GM19468 (cell line): ENCODE results near the gene LLPH.

Experiments
- ATAC-seq: cut with Tn5 transposase; IDR thresholded peaks from one replicate; pipeline ENCODE4 v1.9.1; 2021; ENCODE audit warnings: mild to moderate bottlenecking, moderate library complexity, moderate number of reproducible peaks; ENCODE audit not compliant: unreplicated experiment; ENCODE audit errors: extremely low read depth

Gene LLPH

DNA sequence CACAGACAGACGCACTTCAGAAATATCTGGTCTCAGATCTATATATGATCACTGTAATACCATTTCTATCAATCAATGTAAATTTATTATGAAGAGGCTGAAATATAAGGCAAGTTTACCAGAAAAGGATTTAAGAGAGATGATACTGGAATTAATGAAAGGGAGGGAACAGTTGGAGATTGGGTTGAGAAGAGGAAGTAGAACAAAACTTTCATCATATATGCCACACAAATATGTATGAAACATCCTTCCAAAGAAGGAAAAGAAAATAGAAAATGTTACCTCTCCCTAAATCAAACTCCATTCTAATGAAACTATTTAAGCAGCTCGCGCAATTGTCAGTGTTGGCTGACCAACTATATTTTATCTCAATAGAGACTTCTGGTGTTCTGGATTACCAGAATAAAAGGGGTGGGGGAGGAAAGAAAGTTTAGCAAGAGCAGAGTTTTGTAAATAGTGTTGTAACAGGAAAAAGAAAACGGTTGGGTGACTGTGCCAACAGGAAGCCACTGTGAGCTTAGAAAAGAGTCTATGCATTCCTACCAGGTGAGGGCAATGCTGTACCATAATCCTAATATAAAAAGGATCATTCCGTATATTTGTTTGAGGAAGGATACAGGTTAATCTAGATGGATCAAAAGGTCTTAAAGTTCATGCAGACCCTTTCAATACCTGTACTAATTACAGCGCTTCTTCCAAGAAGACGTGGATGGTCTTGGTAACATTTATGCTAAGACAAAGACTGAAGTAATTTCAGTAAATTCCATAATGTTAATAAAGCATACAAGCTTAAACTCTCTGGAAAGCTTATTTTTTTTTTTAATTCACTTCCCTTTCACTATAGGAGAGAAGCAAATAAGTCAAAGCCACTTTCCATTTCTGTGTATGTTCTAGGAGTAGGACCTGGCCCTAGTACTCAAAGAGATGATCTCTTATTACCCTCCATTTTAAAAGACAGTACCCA lies 14.5 kb upstream of the LLPH start:
- no peak for ATAC-seq

GRCh38 chr12:66143868-66144267 lies 13.3 kb upstream of the LLPH start:
- ATAC-seq: no peak

GRCh38 chr12:66142826-66143225 lies 12.3 kb upstream of the LLPH start:
- ATAC-seq: no peak

DNA sequence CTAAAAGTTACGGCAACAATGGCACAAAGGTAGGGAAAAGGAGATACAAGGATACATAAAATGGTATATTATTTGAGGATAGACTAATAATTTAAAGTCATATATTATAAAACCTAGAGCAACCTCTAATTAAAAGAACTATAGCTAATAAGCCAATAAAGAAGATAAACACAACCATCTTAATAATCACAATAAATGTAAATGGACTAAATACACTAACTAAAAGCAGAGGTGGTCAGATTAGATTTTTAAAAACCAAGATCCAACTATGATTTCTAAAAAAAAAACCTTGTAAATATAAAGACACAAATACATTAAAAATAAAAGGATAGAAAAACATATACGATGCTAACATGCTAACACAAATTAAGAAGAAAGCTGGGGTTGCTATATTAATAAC lies 10.7 kb upstream of the LLPH start:
- ATAC-seq: no peak

- no peak for ATAC-seq
These were observed 10.2 kb upstream of the LLPH start for GRCh38 chr12:66140731-66141130.

DNA sequence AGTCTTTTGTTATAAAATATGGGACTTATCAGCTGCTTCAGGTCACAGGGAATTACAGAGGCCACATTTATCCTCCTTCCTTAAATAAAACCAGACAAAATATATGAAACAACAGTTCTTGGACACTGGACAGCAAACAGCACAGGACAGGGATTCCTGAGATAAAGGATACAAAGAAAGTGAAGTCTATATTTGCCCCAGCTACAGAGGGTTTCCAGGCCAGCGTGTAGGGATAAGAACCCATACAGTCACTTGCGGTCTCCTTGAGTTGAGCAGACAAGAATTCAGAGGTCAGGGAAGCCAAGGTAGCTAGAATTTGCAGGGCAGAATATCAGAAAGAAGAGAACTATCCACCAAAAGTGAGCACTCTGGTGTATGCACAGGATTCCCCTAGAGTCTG lies 8.8 kb upstream of the LLPH start:
- ATAC-seq: no peak

GRCh38 chr12:66137937-66138336 lies 7.4 kb upstream of the LLPH start:
- ATAC-seq: no peak

- ATAC-seq: no peak
These were observed 1.9 kb upstream of the LLPH start for GRCh38 chr12:66132408-66132807.

DNA sequence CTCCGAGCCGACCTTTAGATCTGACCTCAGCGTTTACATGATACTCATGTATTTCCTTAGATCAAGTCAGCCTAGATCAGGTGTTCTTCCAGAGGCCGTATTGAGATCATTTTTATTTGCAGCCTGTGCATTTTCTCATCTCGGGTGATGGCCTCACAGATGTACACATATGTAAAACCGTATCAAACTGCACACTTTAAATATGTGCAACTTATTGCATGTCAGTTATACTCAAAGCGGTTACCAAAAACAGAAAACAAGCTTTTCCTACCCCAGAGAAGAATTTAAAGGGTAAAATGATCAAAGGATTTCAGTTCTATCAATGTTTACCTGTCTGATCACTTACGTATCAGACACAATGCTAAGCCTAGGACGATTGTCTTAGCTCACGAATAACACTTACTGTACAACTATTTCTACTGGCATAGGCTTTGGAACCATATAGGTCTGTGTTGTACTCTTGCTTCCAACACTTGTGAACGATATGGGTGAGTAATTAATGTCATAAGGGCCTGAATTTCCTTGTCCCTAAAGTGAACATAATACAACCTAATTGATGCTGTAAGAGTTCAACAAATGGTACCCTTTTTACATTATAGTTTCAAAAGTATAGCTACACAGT lies 628 bp upstream of the LLPH start:
- ATAC-seq: no peak

- no peak for ATAC-seq
These were observed 650 bp downstream of the LLPH start for GRCh38 chr12:66129934-66130266.

- no peak for ATAC-seq
These were observed 2.9 kb downstream of the LLPH start for GRCh38 chr12:66127650-66128049.

DNA sequence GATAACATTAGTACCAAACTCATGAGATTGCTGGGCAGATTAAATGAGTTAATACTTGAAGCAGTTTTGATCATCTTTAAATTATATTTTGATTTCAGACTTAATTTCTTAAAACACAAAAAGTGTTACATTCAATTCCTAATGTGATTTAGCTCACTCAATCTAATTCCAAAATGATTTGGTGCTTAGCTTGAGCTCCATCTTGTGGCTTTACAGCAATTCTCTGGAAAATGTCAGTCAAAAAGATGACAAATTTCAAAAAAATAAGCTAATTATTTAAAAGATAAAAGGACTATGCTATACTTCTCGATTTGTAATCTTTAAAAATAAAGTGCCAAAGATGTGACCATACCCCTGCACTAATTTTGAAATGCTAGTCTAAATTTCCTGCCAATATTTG lies 10.1 kb downstream of the LLPH start:
- no peak for ATAC-seq

- no peak for ATAC-seq
These were observed 10.7 kb downstream of the LLPH start for GRCh38 chr12:66119870-66120241.

DNA sequence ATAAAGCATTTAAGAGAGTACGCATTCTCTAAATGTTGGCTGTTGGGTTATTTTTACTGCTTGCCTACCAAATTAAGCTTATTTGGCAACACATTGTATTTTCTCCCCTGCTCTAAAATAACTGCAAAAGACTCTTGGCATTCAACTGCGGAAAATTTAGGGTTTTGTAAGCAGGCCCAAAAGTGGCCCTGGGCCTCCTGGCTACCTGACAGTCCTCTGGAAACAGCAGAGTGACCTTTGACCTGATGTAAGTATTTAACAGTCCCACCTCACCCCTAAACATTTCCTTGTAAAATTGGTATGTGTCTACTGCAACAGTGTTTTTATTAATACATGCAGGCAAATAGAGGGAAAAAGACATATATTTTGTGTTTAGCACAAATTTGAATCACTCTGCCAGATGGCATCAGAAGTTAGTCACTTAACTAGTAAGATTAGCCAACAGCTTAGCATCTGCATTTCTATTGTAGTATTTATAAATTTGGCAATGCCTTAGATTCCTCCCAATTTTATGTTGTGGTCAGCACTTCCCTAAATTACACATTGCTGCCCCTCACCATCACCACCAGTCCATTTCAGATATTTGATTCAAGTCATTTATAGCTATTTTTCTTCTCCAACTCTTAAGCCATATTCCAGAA lies 11.2 kb downstream of the LLPH start:
- ATAC-seq: no peak

GRCh38 chr12:66118240-66118891 lies 12.2 kb downstream of the LLPH start:
- peak; percentile 22 for ATAC-seq

DNA sequence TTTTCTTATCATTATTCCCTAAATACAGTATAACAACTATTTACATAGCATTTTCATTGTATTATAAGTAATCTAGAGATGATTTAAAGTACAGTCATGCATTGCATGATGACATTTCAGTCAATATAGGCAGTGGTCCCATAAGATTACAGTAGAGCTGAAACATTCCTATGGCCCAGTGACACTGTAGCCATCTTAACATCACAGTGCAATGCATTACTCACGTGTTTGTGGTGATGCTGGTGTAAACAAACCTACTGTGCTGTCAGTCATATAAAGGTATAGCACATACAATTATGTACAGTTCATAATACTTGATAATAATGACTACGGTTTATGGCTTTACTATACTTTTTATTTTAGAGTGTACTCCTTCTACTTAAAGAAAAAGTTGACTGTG lies 13.3 kb downstream of the LLPH start:
- ATAC-seq: no peak

- ATAC-seq: no peak
These were observed 15.4 kb downstream of the LLPH start for GRCh38 chr12:66115071-66115600.

- no peak for ATAC-seq
These were observed 17.1 kb downstream of the LLPH start for GRCh38 chr12:66113471-66113870.

DNA sequence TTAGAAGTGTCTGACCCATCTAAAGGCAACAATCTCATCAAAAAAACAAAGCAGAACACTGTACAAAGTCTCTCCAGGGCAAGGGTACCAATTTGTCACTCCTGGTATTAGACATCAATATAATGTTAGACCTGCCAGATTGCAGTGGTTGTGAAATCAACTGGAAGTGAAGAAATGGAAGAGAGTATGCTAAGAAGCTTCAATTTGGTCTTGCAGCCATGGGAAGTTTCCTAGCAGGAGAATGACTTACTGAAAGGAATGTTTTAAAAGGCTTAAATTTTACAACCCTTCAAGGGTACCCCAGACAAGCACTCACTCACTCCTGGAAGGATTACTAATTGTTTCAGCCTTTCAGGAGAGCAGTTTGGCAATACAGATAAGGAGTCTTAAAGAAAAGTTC lies 18.9 kb downstream of the LLPH start:
- ATAC-seq: no peak

DNA sequence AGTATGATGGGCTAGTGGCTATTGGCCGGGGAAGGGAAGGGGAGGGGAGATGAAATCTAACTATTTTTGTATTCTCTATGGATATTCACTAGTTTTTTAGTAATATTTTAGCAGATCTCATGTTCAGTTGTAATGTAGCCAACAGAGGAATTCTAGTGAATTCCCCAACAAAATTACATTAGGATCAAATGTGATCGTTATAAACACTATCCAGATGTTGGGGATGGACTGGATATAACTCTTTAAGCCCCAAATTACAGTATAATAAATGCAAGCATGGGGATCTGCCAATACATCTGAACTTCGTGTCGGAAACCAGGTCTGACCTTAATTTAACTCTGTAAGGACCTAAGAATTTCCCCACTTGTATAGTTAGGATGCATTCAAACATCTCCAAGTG lies 21.5 kb downstream of the LLPH start:
- ATAC-seq: no peak

- no peak for ATAC-seq
These were observed 22.2 kb downstream of the LLPH start for GRCh38 chr12:66108386-66108785.
